Stimulated activated effector memory CD8-positive, alpha-beta T cell treated with anti-CD3 and anti-CD28 coated beads, Interleukin-12 subunit alpha, Interleukin-12 subunit beta, amount 100 ng/mL, for 72 hours (primary cell): ENCODE measurements around the gene INO80.

Experiments
- ATAC-seq: fragments of 150-1000 bp; cut with Tn5 transposase; 2 replicates; pipeline ENCODE4 v1.10.0; 2021
- DNase-seq, 2 donors: peaks; one replicate each; pipeline ENCODE4 v3.0.0; 2021 to 2022; ENCODE audit warnings: low spot score in 2 of 2
- H3K27ac Mint-ChIP-seq: one replicate; pipeline ENCODE4 v1.8.0; 2022; ENCODE audit warnings: mild to moderate bottlenecking, mixed read lengths
- H3K36me3 Mint-ChIP-seq: one replicate; pipeline ENCODE4 v1.8.0; 2022; ENCODE audit warnings: mild to moderate bottlenecking, mixed read lengths
- H3K4me1 Mint-ChIP-seq: one replicate; pipeline ENCODE4 v1.8.0; 2022; ENCODE audit warnings: mixed read lengths
- H3K4me3 Mint-ChIP-seq: one replicate; pipeline ENCODE4 v1.8.0; 2022; ENCODE audit warnings: mild to moderate bottlenecking, mixed read lengths
- H3K9me3 Mint-ChIP-seq: one replicate; pipeline ENCODE4 v1.8.0; 2022; ENCODE audit warnings: mixed read lengths

Gene INO80

GRCh38 chr15:41006479-41006878 lies 109.6 kb downstream of the INO80 start:
- ATAC-seq (no peak), DNase-seq (no peak)
- Mint-ChIP-seq H3K4me3 (no peak overlapping the region), H3K9me3 (no peaks in the 10 kb centered on the region), H3K36me3 (peaks cover 85% of the 10 kb centered on the region), H3K27ac (no peak overlapping the region), H3K4me1 (no peaks in the 10 kb centered on the region)

GRCh38 chr15:41004490-41004889 lies 111.6 kb downstream of the INO80 start:
- peaks cover 93% of the 10 kb centered on the region for H3K36me3 Mint-ChIP-seq
- no peak for DNase-seq
- H3K27ac Mint-ChIP-seq = no peak overlapping the region
- no peak overlapping the region for H3K4me3 Mint-ChIP-seq
- no peaks in the 10 kb centered on the region for H3K9me3 Mint-ChIP-seq
- ATAC-seq = no peak
- H3K4me1 Mint-ChIP-seq = no peaks in the 10 kb centered on the region

GRCh38 chr15:41001524-41002214 lies 114.4 kb downstream of the INO80 start:
- Mint-ChIP-seq H3K4me3 (no peak overlapping the region), H3K4me1 (no peaks in the 10 kb centered on the region), H3K36me3 (peaks cover 95% of the 10 kb centered on the region), H3K27ac (no peak overlapping the region), H3K9me3 (no peaks in the 10 kb centered on the region)
- DNase-seq (no peak), ATAC-seq (no peak)

- ATAC-seq (no peak), DNase-seq (no peak)
- Mint-ChIP-seq H3K27ac (no peak overlapping the region), H3K4me1 (no peaks in the 10 kb centered on the region), H3K9me3 (no peaks in the 10 kb centered on the region), H3K4me3 (no peak overlapping the region), H3K36me3 (peaks cover 95% of the 10 kb centered on the region)
Observed at GRCh38 chr15:40999190-40999589, 116.9 kb downstream of the INO80 start.

GRCh38 chr15:40995656-40996055 lies 120.4 kb downstream of the INO80 start:
- ATAC-seq (no peak), DNase-seq (no peak)
- Mint-ChIP-seq H3K27ac (no peak overlapping the region), H3K4me1 (peaks cover 11% of the 10 kb centered on the region), H3K9me3 (no peaks in the 10 kb centered on the region), H3K4me3 (no peak overlapping the region), H3K36me3 (peaks cover 98% of the 10 kb centered on the region)

GRCh38 chr15:40992825-40993224 lies 123.3 kb downstream of the INO80 start:
- Mint-ChIP-seq H3K4me3 (no peak overlapping the region), H3K36me3 (peaks cover 85% of the 10 kb centered on the region), H3K27ac (peak overlapping the region; percentile 56), H3K4me1 (peaks cover 25% of the 10 kb centered on the region), H3K9me3 (no peaks in the 10 kb centered on the region)
- DNase-seq (no peak), ATAC-seq (no peak)

GRCh38 chr15:40992241-40992741 lies 123.8 kb downstream of the INO80 start:
- Mint-ChIP-seq H3K4me3 (no peak overlapping the region), H3K36me3 (peaks cover 85% of the 10 kb centered on the region), H3K27ac (peak overlapping the region; percentile 56), H3K4me1 (peaks cover 25% of the 10 kb centered on the region), H3K9me3 (no peaks in the 10 kb centered on the region)
- ATAC-seq (no peak), DNase-seq (no peak)

- DNase-seq (no peak), ATAC-seq (no peak)
- Mint-ChIP-seq H3K4me3 (peak overlapping the region; percentile 19), H3K4me1 (peaks cover 25% of the 10 kb centered on the region), H3K27ac (peak overlapping the region; percentile 78), H3K9me3 (no peaks in the 10 kb centered on the region), H3K36me3 (peaks cover 85% of the 10 kb centered on the region)
Observed at GRCh38 chr15:40991355-40991754, 124.7 kb downstream of the INO80 start.

- peak; percentile 84 for ATAC-seq
- Mint-ChIP-seq H3K9me3 (no peaks in the 10 kb centered on the region), H3K27ac (peak overlapping the region; percentile 78), H3K4me3 (peak overlapping the region; percentile 19), H3K4me1 (peaks cover 25% of the 10 kb centered on the region), H3K36me3 (peaks cover 85% of the 10 kb centered on the region)
- no peak for DNase-seq
Observed at GRCh38 chr15:40990789-40991188, 125.3 kb downstream of the INO80 start.

GRCh38 chr15:40990080-40990479 lies 126.0 kb downstream of the INO80 start:
- ATAC-seq = peak; percentile 73
- Mint-ChIP-seq H3K4me3 (peak overlapping the region; percentile 11), H3K4me1 (peaks cover 25% of the 10 kb centered on the region), H3K36me3 (peaks cover 85% of the 10 kb centered on the region), H3K27ac (peak overlapping the region; percentile 78), H3K9me3 (no peaks in the 10 kb centered on the region)
- DNase-seq = no peak

- H3K4me3 Mint-ChIP-seq = no peak overlapping the region
- H3K4me1 Mint-ChIP-seq = peaks cover 25% of the 10 kb centered on the region
- H3K36me3 Mint-ChIP-seq = peaks cover 85% of the 10 kb centered on the region
- no peak overlapping the region for H3K27ac Mint-ChIP-seq
- ATAC-seq (no peak), DNase-seq (no peak)
- no peaks in the 10 kb centered on the region for H3K9me3 Mint-ChIP-seq
Observed at GRCh38 chr15:40988156-40988555, 127.9 kb downstream of the INO80 start.

- ATAC-seq (no peak), DNase-seq (no peak)
- peaks cover 85% of the 10 kb centered on the region for H3K36me3 Mint-ChIP-seq
- no peak overlapping the region for H3K27ac Mint-ChIP-seq
- H3K9me3 Mint-ChIP-seq = no peaks in the 10 kb centered on the region
- H3K4me3 Mint-ChIP-seq = no peak overlapping the region
- H3K4me1 Mint-ChIP-seq = peaks cover 28% of the 10 kb centered on the region
Observed at GRCh38 chr15:40986820-40987219, 129.3 kb downstream of the INO80 start.

GRCh38 chr15:40985541-40986330 lies 130.3 kb downstream of the INO80 start:
- H3K36me3 Mint-ChIP-seq = peaks cover 85% of the 10 kb centered on the region
- no peak for ATAC-seq
- H3K27ac Mint-ChIP-seq = peak overlapping the region; percentile 32
- H3K4me3 Mint-ChIP-seq = no peak overlapping the region
- H3K9me3 Mint-ChIP-seq = no peaks in the 10 kb centered on the region
- no peak for DNase-seq
- H3K4me1 Mint-ChIP-seq = peaks cover 20% of the 10 kb centered on the region

GRCh38 chr15:40984964-40985363 lies 131.1 kb downstream of the INO80 start:
- peaks cover 13% of the 10 kb centered on the region for H3K4me1 Mint-ChIP-seq
- peaks cover 87% of the 10 kb centered on the region for H3K36me3 Mint-ChIP-seq
- no peak overlapping the region for H3K4me3 Mint-ChIP-seq
- DNase-seq (no peak), ATAC-seq (no peak)
- no peaks in the 10 kb centered on the region for H3K9me3 Mint-ChIP-seq
- H3K27ac Mint-ChIP-seq = peak overlapping the region; percentile 32

- H3K4me1 Mint-ChIP-seq = peaks cover 7% of the 10 kb centered on the region
- DNase-seq = no peak
- no peak overlapping the region for H3K27ac Mint-ChIP-seq
- ATAC-seq = no peak
- no peak overlapping the region for H3K4me3 Mint-ChIP-seq
- no peaks in the 10 kb centered on the region for H3K9me3 Mint-ChIP-seq
- peaks cover 90% of the 10 kb centered on the region for H3K36me3 Mint-ChIP-seq
Observed at GRCh38 chr15:40984406-40984805, 131.7 kb downstream of the INO80 start.

- ATAC-seq = no peak
- Mint-ChIP-seq H3K4me3 (no peak overlapping the region), H3K4me1 (peaks cover 6% of the 10 kb centered on the region), H3K9me3 (no peaks in the 10 kb centered on the region), H3K27ac (peak overlapping the region; percentile 69), H3K36me3 (peaks cover 100% of the 10 kb centered on the region)
- DNase-seq = no peak
Observed at GRCh38 chr15:40982855-40983254, 133.2 kb downstream of the INO80 start.
